GM12891 (cell line): ENCODE data around the gene SNAI3.

Experiments
- POLR2A ChIP-seq: IDR thresholded peaks from 2 replicates; pipeline ENCODE4 v1.6.1; 2011; ENCODE audit warnings: low read depth, low read length, control low read depth
- POLR2AphosphoS5 ChIP-seq: IDR thresholded peaks from 2 replicates; pipeline ENCODE4 v1.6.1; 2011; ENCODE audit warnings: low read depth, low read length, control low read depth
- TAF1 ChIP-seq: IDR thresholded peaks from 2 replicates; pipeline ENCODE4 v1.6.1; 2011; ENCODE audit warnings: low read depth, low read length, control low read depth

- peak; percentile 76 for TF ChIP-seq POLR2A
- peak; percentile 64 for TF ChIP-seq POLR2AphosphoS5
- TF ChIP-seq TAF1: peak; percentile 63; the same call in 1 of the 2 replicates
These were observed 23.3 kb downstream of the SNAI3 start, which contains the start of gene MVD for GRCh38 chr16:88662843-88663606.
